DMS79 (cell line): ENCODE results near the gene FOXO6.
"Not testable (repeated sequence)": the region's sequence is repeated elsewhere in the genome, so short reads cannot be mapped to it uniquely, and the experiment has no call there.

Experiments
- DNase-seq: peaks from one replicate; lab custom pipeline; 2025; lab: John Stamatoyannopoulos, UW

The FOXO6 gene

DNA sequence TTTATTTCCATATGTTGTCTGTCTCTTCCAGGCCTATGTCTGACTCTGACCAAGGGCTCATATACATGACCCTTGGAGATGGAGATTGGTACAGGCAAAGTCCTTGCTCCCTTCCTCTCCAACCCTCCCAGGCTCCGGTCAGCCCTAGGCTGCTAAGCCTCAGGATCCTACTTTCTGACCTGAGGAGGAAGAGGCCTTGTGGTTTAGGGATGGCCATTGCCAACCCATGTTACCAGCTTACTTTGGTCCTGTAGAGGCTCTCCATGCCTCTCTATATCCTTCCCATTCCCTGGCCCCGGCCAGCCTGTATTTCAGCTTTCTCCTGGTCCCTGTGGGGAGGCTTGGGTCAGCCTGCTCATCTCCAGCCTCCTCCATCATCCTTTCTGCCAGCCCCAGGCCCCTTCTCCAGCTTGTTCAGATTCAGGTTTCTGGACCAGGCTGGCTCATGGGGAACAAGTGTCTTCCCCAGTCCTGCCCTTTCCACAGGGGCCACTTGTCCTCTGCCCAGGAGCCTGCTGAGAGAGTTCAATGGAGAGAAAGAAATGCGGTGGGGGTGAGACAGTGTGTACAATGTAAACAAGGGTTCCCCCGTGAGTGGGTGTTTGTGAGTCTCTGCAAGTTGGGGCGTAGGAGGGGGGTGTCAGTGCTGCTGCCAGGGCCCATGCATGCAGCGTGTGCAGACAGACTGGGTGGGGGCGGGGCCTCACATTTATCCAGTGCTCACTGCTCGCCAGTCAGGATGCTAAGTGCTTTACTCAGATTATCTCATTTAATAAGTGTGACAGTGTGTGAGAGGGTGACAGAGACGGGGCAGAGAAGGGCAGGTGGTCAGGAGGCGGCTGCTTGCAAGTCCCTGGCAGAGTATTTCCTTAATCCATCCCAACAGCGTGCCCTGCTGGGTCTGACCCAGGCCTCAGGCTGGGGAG, 31.3 kb upstream of the FOXO6 start:
- no peak for DNase-seq

DNA sequence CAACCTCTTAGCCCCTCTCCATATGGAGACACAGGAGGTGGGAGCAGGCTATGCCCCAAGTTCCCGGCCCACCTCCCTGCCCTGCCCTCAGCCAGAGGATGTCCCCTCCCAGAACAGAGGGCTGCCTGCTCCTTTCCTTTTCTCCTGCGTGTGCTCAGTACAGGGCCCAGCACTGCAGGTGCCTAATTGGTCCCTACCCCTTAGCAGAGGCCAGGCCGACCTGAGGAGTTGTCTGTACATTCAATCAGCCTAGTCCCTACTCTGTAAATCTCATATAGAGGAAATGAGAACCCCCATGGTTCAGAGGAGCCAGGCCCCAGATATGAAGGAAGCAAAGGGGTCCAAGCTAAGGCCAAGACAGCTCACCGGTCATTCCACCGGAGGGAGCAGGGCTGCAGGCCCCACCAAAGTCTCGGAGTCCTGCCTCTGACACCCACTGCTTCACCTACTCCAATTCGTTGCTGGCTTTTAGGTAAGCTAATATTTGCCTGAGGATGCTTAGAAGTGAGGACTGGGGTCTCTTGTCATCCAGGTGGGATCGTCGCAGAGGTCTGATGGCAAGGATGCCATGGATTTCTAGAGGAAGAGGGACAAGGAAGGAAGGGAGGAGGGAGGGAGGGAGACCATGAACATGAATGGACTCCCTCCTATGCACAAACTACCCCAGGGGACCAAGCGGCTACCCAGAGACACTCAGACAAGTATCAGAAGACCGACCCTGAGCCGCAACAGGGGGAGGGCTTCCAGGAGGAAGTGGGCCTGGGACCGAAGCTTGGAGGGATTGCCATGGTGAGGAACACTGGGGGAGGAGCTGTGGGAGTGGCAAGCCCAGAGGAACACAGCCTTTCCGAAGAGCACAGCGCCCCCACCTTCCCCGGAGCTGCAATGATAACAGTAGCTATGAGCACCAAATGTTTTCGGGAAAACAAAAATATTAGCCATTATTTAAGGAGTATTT, 30.4 kb upstream of the FOXO6 start:
- no peak for DNase-seq

GRCh38 chr1:41331546-41331917, 29.7 kb upstream of the FOXO6 start:
- no peak for DNase-seq

GRCh38 chr1:41332161-41332560, 29.1 kb upstream of the FOXO6 start:
- not testable (repeated sequence) for DNase-seq

GRCh38 chr1:41333146-41333784, 28.0 kb upstream of the FOXO6 start:
- DNase-seq, result no peak

DNA sequence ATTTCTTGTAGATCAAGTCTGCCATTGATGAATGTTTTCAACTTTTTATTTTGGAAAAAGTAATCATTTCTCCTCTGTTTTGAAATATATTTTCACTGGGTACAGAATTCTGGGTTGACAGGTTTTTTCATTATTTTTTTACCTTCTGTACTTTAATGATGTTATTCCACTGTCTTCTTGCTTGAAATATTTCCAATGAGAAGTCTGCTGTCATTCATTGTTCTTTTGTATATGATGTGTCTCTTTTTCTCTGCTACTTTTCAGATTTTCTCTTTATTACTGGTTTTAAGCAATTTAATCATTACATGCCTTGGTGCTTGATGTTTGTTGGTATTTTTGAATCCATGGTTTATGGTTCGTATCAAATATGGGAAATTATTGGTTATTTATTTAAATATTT, 22.4 kb upstream of the FOXO6 start:
- DNase-seq, result no peak

GRCh38 chr1:41340655-41341364, 20.4 kb upstream of the FOXO6 start:
- DNase-seq, result no peak

GRCh38 chr1:41341365-41341683, 19.9 kb upstream of the FOXO6 start:
- DNase-seq, result no peak

DNA sequence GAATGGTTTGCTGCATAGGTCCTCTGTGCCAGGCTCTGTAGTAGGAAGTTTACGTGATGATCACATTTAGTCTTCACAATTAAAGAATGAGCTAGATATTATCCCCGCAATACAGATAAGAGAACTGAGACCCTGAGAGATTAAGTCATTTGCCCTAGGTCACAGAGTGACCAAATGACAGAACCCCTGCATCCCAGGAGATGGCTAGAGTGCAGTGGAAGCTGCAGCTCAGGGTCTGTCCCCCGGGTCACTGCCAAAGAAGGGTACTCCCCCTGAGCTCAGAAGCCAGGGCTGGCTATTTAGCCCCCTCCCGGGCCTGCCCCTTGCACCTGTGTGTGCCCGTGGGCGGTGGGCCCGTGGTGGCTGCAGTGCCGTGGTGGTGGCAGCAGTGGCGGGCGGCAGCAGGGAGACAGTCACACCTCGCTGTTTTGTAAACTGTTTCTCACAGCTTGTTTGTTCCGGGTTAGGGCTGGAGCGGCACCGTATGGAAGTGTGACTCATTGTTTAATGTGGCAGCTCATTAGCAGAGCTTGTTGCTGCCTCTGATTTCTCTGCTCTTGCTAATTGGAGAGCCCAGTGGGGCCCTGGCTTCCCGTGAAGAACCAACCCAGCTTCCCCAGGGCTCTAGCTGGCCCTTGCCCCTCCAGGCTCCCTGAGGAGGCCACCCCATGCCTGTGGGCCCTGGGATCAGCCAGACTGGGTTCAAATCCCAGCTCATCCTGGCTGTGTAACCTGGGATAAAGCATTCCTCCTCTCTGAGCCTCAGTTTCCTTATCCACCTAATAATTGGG, 19.3 kb upstream of the FOXO6 start:
- DNase-seq, result no peak

GRCh38 chr1:41342774-41343355, 18.4 kb upstream of the FOXO6 start:
- DNase-seq, result no peak

DNA sequence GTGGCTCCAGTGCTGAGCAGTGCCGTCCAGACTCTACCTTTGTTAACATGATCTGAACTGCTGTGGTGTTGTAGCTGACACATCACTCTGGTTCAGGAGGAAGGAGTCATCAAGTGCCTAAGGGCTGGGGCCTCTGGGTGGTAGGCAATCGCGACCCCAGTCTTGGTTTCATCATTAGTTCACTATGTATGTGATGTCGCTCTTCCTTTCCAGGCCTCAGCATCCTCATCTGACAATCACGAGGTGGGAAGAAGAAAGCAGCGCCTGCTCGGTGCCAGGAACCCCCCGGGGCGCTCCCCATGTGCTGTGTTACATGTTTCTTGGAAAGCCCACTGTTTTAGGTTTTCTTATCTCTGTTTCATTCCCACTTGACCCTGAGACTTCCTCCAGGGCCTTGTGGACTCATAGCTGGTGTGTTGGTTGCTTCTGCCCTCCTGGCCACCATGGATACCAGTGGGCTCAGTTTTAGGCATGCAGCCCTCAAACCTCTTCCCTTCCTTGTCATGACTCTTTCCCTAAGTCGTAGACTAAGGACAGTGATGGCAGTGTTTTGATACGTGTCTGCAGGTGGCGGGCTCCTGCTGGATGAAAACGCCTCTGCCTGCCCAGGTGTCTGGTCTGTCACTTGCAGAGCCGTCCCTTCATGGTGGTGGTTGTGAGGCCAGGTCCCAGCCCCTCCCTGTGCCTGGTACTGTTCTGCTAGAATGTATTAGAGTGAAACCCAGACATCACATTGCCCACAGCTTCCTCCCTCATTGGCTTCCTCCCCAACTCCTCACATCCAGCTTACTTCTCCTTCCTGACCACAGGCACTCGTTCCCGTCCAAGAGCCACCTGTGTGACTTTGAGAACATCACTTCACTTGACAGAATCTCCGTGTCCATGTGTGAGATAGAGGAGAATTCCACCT, 17.2 kb upstream of the FOXO6 start:
- no peak for DNase-seq

DNA sequence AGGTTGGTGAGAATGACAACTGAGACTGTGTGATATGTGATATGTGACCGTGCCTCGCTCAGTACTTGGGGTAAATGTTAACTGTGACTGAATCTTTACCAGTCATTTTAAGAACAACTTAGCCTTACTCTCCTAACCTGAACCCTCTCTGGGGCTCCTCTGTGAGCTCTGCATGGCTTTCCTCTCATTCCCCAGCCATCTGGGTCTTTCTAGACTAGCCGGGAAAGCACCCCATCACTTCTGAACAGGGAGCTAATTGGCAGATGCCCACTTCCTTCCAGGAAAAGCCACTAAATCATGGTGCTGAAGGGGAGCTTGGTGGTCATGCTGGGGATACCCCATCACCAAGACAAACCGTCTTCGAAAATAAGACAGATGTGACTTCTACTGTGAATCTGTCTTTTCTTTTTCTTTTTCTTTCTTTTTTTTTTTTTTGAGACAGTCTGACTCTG, 16.5 kb upstream of the FOXO6 start:
- DNase-seq, result no peak

DNA sequence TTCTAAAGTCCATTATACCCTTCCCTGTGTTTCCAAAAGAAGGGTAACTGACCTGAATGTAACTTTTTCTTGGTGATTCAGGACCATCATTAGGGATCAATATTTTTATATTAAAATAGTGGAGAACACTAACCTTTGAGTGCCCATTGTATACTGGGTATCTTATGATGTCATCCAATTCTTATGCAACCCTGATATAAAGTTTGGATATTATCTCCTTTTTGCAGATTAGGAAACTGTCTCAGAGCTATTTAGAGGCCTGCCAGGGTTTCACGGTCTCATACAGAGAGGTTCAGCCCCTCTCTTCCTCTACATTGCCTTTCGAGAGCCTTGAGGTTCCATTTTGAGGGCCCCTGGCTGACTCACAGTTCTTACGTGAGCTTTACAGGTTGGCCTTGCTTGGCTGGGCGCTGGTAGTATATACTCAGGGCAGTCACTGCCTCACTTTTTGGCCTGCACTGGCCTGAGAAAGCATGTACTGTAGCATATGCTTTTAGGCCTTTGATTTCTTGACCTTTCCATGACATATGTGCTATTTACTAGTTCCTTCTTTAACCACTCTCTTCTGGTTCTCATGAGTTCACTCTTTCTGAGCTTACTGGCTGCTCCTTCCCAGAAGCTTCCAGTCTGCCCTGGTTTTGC, 15.7 kb upstream of the FOXO6 start:
- DNase-seq, result no peak

DNA sequence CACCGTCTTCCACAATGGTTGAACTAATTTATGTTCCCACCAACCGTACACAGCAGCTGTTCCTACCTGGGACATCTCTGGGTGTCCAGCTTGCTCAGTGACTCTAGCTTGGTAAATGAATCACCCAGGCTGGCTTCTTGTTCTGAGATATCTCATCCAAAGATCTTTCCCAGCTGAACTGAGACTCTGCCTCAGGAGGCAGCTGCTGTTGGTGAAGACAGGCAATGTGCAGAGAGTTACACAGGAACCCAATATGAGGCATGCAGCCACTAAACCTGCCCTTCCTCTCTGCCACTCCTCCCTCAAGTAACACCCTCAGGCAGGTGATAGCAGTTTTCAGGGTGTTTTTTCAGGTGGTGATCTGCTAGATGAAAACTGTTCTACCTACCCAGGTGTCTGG, 14.0 kb upstream of the FOXO6 start:
- DNase-seq, result no peak

DNA sequence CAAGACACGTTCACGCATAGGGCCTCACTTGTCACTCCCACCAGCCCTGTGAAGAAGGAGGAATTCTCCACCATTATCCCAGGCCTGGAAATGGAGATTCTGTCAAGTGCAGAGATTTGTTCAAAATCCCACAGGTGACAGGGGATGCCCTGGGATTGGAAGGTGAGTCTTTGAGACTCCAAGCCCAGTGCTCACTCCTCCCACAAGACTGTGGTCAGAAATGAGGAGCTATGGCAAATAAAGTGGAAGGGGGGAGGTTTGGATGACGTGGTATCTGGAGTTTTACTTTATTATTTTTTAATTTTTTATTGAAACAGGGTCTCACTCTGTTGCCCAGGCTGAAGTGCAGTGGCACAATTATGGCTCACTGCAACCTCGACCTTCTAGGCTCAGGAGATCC, 12.8 kb upstream of the FOXO6 start:
- DNase-seq, result no peak

- DNase-seq, result no peak
These were observed 11.7 kb upstream of the FOXO6 start for GRCh38 chr1:41349361-41350054.

DNA sequence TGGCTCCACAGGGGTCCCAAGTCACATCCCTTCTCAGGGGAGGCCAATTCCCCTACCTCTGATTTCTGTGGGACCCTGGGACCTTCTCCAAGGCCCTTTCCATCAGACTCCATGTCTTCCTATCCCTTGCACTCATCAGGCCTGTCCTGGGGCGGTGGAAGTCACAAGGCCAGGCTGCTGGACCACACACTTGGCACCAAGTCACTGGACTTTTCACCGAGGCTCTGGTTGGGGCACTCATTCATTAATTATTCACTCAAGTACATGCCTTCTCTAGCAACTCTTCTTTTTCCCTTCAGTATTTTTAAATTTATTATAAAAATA, 11.2 kb upstream of the FOXO6 start:
- DNase-seq, result no peak
